ENCODE data around the gene RYR1. TPM values are rescaled to one million over a fixed set of nuclear protein-coding genes. Genes with fewer than 3 reads are reported as not detected.

The RYR1 gene
- total and polyA plus RNA-seq, 2 donors (not counting 1 experiment from before 2014, with no cell fraction given) = 0.43 to 3.8 TPM

GRCh38 chr19:38561053-38561606 is 127.6 kb downstream of the RYR1 start:
- WGBS (ENCODE audit: insufficient coverage) = 90% methylated on average over 41 of the region's 42 CpGs
- TF ChIP-seq EZH2 (IDR thresholded peaks at IDR 0.05; ENCODE audit: borderline replicate concordance, insufficient read depth, low read depth, low read length, poor library complexity, severe bottlenecking) = no peak
- no peak for TF ChIP-seq CTCF (IDR thresholded peaks at IDR 0.05)
- peaks cover 16 to 40% of the 10 kb centered on the region in 2 donors for H3K4me1 ChIP-seq (ENCODE audit: control insufficient read depth in 2 of 2, insufficient read depth in 2 of 2, low read length in 2 of 2)
- no peak overlapping the region for H3K4me3 ChIP-seq (ENCODE audit: control extremely low read depth in 1 of 5, extremely low read depth in 1 of 5, insufficient read depth in 1 of 5, low read depth in 2 of 5, low read length in 4 of 5)
- H3K9me3 Mint-ChIP-seq (ENCODE audit: insufficient read depth) = no peaks in the 10 kb centered on the region
- ATAC-seq (ENCODE audit: low read depth) (no peak), DNase-seq (no peak)
- ChIA-PET POLR2A (no interaction called here), CTCF (interaction anchor here (0.8 to 1.5 kb wide), 3 partner anchors 16 to 53 kb away, joined by 3 read pairs; no protein-coding TSS in a partner anchor)
- no peaks in the 10 kb centered on the region for H3K79me2 ChIP-seq (ENCODE audit: control insufficient read depth, insufficient read depth, low read length)
- H3K27me3 Mint-ChIP-seq = no peaks in the 10 kb centered on the region
- H3K9ac ChIP-seq (ENCODE audit: low read length) = no peak overlapping the region
- H3K27ac Mint-ChIP-seq = no peak overlapping the region
- peak overlapping the region; percentile 50 for H3K4me3 Mint-ChIP-seq
- H3K9me3 ChIP-seq (ENCODE audit: control extremely low read depth in 1 of 3, control insufficient read depth in 2 of 3, insufficient read depth in 1 of 3, low read length in 2 of 3) = peaks cover 0 to 6% (median 0%) of the 10 kb centered on the region in 3 donors
- H3K36me3 ChIP-seq (replicated peaks in 1 of 2; ENCODE audit: control extremely low read depth in 1 of 2, control insufficient read depth in 1 of 2, extremely low read depth in 1 of 2, insufficient read depth in 2 of 2, low read length in 1 of 2) = no peaks in the 10 kb centered on the region
- H3K27ac ChIP-seq (ENCODE audit: low read length in 2 of 2) = no peak overlapping the region
- no peak overlapping the region for H2AFZ ChIP-seq (ENCODE audit: insufficient read depth, low read depth, low read length, poor library complexity, severe bottlenecking)
- H3K4me2 ChIP-seq (replicated peaks; ENCODE audit: low read depth, low read length, poor library complexity, severe bottlenecking) = no peak overlapping the region
- intact Hi-C loops (cut with micrococcal nuclease) = no loop called here
- H3K4me1 Mint-ChIP-seq = peaks cover 49% of the 10 kb centered on the region
- peaks cover 0 to 21% (median 4%) of the 10 kb centered on the region in 4 experiments for H3K27me3 ChIP-seq (replicated peaks in 1 of 4; ENCODE audit: control extremely low read depth in 1 of 4, control insufficient read depth in 3 of 4, insufficient read depth in 4 of 4, low read length in 3 of 4)
- no peaks in the 10 kb centered on the region for H4K20me1 ChIP-seq (ENCODE audit: control insufficient read depth, insufficient read depth, low read length, poor library complexity, severe bottlenecking)

DNA sequence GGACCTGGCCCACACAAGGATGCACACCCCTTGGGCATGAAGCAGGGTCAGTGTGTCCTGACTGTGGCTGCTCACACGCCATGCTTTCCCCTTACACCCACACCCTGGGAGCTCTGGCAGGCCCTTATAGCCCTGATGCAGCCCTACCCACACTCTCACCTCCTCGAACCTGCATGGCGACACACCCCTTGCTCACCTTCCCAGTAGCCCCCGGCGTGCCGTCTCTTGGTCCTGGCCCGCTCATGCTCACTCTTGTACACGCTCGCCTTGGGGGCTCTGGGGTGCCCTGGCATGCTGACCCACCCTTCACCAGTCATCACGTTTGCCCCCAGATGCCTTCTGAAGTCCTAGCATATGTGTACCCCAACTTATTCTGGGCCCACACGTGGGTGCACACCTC is 128.2 kb downstream of the RYR1 start:
- ATAC-seq (ENCODE audit: low read depth) (no peak), DNase-seq (no peak)
- Histone ChIP-seq H3K79me2 (ENCODE audit: control insufficient read depth, insufficient read depth, low read length) (no peaks in the 10 kb centered on the region), H4K20me1 (ENCODE audit: control insufficient read depth, insufficient read depth, low read length, poor library complexity, severe bottlenecking) (no peaks in the 10 kb centered on the region), H3K9ac (ENCODE audit: low read length) (no peak overlapping the region), H3K36me3 (replicated peaks in 1 of 2; ENCODE audit: control extremely low read depth in 1 of 2, control insufficient read depth in 1 of 2, extremely low read depth in 1 of 2, insufficient read depth in 2 of 2, low read length in 1 of 2) (no peaks in the 10 kb centered on the region), H3K27me3 (replicated peaks in 1 of 4; ENCODE audit: control extremely low read depth in 1 of 4, control insufficient read depth in 3 of 4, insufficient read depth in 4 of 4, low read length in 3 of 4) (peaks cover 0 to 23% (median 4%) of the 10 kb centered on the region in 4 experiments), H3K9me3 (ENCODE audit: control extremely low read depth in 1 of 3, control insufficient read depth in 2 of 3, insufficient read depth in 1 of 3, low read length in 2 of 3) (peaks cover 0 to 6% (median 0%) of the 10 kb centered on the region in 3 donors), H3K27ac (ENCODE audit: low read length in 2 of 2) (no peak overlapping the region), H2AFZ (ENCODE audit: insufficient read depth, low read depth, low read length, poor library complexity, severe bottlenecking) (no peak overlapping the region), H3K4me1 (ENCODE audit: control insufficient read depth in 2 of 2, insufficient read depth in 2 of 2, low read length in 2 of 2) (peaks cover 16 to 40% of the 10 kb centered on the region in 2 donors), H3K4me3 (ENCODE audit: control extremely low read depth in 1 of 5, extremely low read depth in 1 of 5, insufficient read depth in 1 of 5, low read depth in 2 of 5, low read length in 4 of 5) (no peak overlapping the region), H3K4me2 (replicated peaks; ENCODE audit: low read depth, low read length, poor library complexity, severe bottlenecking) (no peak overlapping the region)
- Mint-ChIP-seq H3K27me3 (no peaks in the 10 kb centered on the region), H3K27ac (peak overlapping the region; percentile 18), H3K4me1 (peaks cover 48% of the 10 kb centered on the region), H3K9me3 (ENCODE audit: insufficient read depth) (no peaks in the 10 kb centered on the region), H3K4me3 (peak overlapping the region; percentile 50)
- intact Hi-C loops (cut with micrococcal nuclease) = no loop called here
- TF ChIP-seq CTCF (IDR thresholded peaks at IDR 0.05) (no peak), EZH2 (IDR thresholded peaks at IDR 0.05; ENCODE audit: borderline replicate concordance, insufficient read depth, low read depth, low read length, poor library complexity, severe bottlenecking) (no peak)
- WGBS (ENCODE audit: insufficient coverage) = 94% methylated on average over 11 of the region's 11 CpGs
- ChIA-PET CTCF (interaction anchor here (1.5 kb wide), 1 partner anchor 52 kb away, joined by 3 read pairs; no protein-coding TSS in a partner anchor), POLR2A (no interaction called here)

Measured in B cell (primary cell).